CD14-positive monocyte (primary cell): ENCODE data around the gene PPP1R1A. TPM values are rescaled to one million over a fixed set of nuclear protein-coding genes. Genes with fewer than 3 reads are reported as not detected.

Experiments
- DNase-seq, 3 donors: peaks; one replicate each; pipeline ENCODE4 v3.0.0-alpha.2; 2011 to 2022
- H2AFZ ChIP-seq: 2 replicates; pipeline ENCODE4 v1.6.0; 2012; ENCODE audit warnings: mild to moderate bottlenecking, low read depth, low read length, inconsistent platforms; ENCODE audit not compliant: insufficient read depth, poor library complexity, severe bottlenecking
- H3K27ac ChIP-seq, 2 donors: 1 replicate in 1 of 2; 2 replicates in 1 of 2; pipeline ENCODE4 v1.5.1; 2012 to 2013; ENCODE audit warnings: low read length in 2 of 2, control low read depth in 1 of 2, inconsistent platforms in 1 of 2, low read depth in 1 of 2, mild to moderate bottlenecking in 1 of 2
- H3K27me3 ChIP-seq, 2 donors: one replicate each; pipeline versions ENCODE4 v1.6.0 to v1.6.1; 2011 to 2013; ENCODE audit warnings: low read length in 2 of 2; ENCODE audit not compliant: control insufficient read depth in 2 of 2, insufficient read depth in 2 of 2
- H3K36me3 ChIP-seq, 2 donors: replicated peaks in 1 of 2; 1 replicate in 1 of 2; 2 replicates in 1 of 2; pipeline versions ENCODE4 v1.5.1 to v1.6.1; 2012 to 2013; ENCODE audit warnings: low read length in 2 of 2, control low read depth in 1 of 2, inconsistent platforms in 1 of 2, mild to moderate bottlenecking in 1 of 2; ENCODE audit not compliant: insufficient read depth in 2 of 2, control insufficient read depth in 1 of 2
- H3K4me1 ChIP-seq, 2 donors: 1 replicate in 1 of 2; 2 replicates in 1 of 2; pipeline versions ENCODE4 v1.5.1 to v1.6.1; 2012 to 2013; ENCODE audit warnings: low read length in 2 of 2, control low read depth in 1 of 2, inconsistent platforms in 1 of 2, mild to moderate bottlenecking in 1 of 2, moderate library complexity in 1 of 2; ENCODE audit not compliant: insufficient read depth in 2 of 2, control insufficient read depth in 1 of 2
- H3K4me2 ChIP-seq: replicated peaks from 2 replicates; pipeline ENCODE3; 2012; ENCODE audit warnings: low read length, moderate library complexity, mild to moderate bottlenecking; ENCODE audit not compliant: poor library complexity, severe bottlenecking; ENCODE audit errors: extremely low read depth
- H3K4me3 ChIP-seq, 3 experiments: fragments of 200-600 bp in 1 of 3; sonication (generic) in 1 of 3; replicated peaks in 1 of 3; 1 replicate in 2 of 3; 2 replicates in 1 of 3; pipeline ENCODE4 v1.5.1; 2011 to 2013; ENCODE audit warnings: low read length in 3 of 3, mild to moderate bottlenecking in 3 of 3, control low read depth in 2 of 3, low read depth in 2 of 3, inconsistent platforms in 1 of 3, moderate library complexity in 1 of 3
- H3K79me2 ChIP-seq: 2 replicates; pipeline ENCODE4 v1.6.0; 2012; ENCODE audit warnings: mild to moderate bottlenecking, control low read depth, inconsistent platforms, low read length, moderate library complexity; ENCODE audit not compliant: insufficient read depth
- H3K9ac ChIP-seq: 2 replicates; pipeline ENCODE4 v1.6.0; 2017; ENCODE audit warnings: low read length, mild to moderate bottlenecking; ENCODE audit not compliant: insufficient read depth, poor library complexity, severe bottlenecking
- H3K9me3 ChIP-seq, 2 donors: replicated peaks in 1 of 2; 1 replicate in 1 of 2; 2 replicates in 1 of 2; pipeline versions ENCODE4 v1.5.1 to v1.6.1; 2012 to 2013; ENCODE audit warnings: low read length in 2 of 2, control low read depth in 1 of 2; ENCODE audit not compliant: control insufficient read depth in 1 of 2, insufficient read depth in 1 of 2
- H4K20me1 ChIP-seq: 2 replicates; pipeline ENCODE4 v1.6.0; 2012; ENCODE audit warnings: mild to moderate bottlenecking, low read length, control low read depth, moderate library complexity; ENCODE audit not compliant: insufficient read depth
- H3K27ac Mint-ChIP-seq, 7 donors: one replicate each; pipeline ENCODE4 v1.8.0; 2020; ENCODE audit warnings: mild to moderate bottlenecking in 7 of 7, mixed read lengths in 7 of 7, moderate library complexity in 6 of 7, inconsistent platforms in 2 of 7
- H3K27me3 Mint-ChIP-seq, 3 donors: one replicate each; pipeline ENCODE4 v1.8.0; 2021 to 2022; ENCODE audit warnings: low read depth in 3 of 3, mild to moderate bottlenecking in 3 of 3, mixed read lengths in 3 of 3, moderate library complexity in 3 of 3, inconsistent platforms in 1 of 3
- H3K36me3 Mint-ChIP-seq, 2 donors: one replicate each; pipeline ENCODE4 v1.8.0; 2020; ENCODE audit warnings: mixed read lengths in 2 of 2, inconsistent platforms in 1 of 2, mild to moderate bottlenecking in 1 of 2
- H3K4me1 Mint-ChIP-seq: one replicate; pipeline ENCODE4 v1.8.0; 2020; ENCODE audit warnings: mild to moderate bottlenecking, mixed read lengths
- H3K4me3 Mint-ChIP-seq, 2 donors: one replicate each; pipeline ENCODE4 v1.8.0; 2020; ENCODE audit warnings: mild to moderate bottlenecking in 2 of 2, mixed read lengths in 2 of 2, moderate library complexity in 1 of 2
- H3K9me3 Mint-ChIP-seq, 7 donors: one replicate each; pipeline ENCODE4 v1.8.0; 2020 to 2022; ENCODE audit warnings: mixed read lengths in 7 of 7, mild to moderate bottlenecking in 6 of 7, moderate library complexity in 6 of 7, inconsistent platforms in 2 of 7
- CTCF ChIP-seq: fragments of 200-600 bp; IDR thresholded peaks from one replicate; pipeline ENCODE4 v1.8.0; 2022; ENCODE audit warnings: antibody characterized with exemption, mild to moderate bottlenecking
- WGBS: methylation state at CpG from one replicate; pipeline ENCODE4 v1.1.5; 2013; ENCODE audit warnings: missing lambda C conversion rate; ENCODE audit not compliant: insufficient coverage; 5-methylcytosine and 5-hydroxymethylcytosine counted together
- intact Hi-C, 2 donors: fragments of 100-400 bp; cut with micrococcal nuclease; formaldehyde crosslinking; loops; one replicate each; pipeline versions ENCODE4 v1.15.0 to v1.15.1; 2023
- polyA plus RNA-seq, 3 donors: library from polyadenylated mRNA; depleted of rRNA in 1 of 3; unstranded in 2 of 3; stranded (reverse) in 1 of 3; fragments of 300-500 nt in 2 of 3; fragments of >200 nt in 1 of 3; fragmentation: Illumina TruSeq in 2 of 3; gene quantifications; 1 replicate in 2 of 3; 2 replicates in 1 of 3; pipeline ENCODE4 v1.2.3, GENCODE V29; 2012 to 2021

PPP1R1A gene
- polyA plus RNA-seq, 3 donors: not detected

- Histone ChIP-seq H2AFZ (no peak overlapping the region), H3K4me2 (no peak overlapping the region), H4K20me1 (peaks cover 100% of the 10 kb centered on the region), H3K36me3 (peaks cover 100% of the 10 kb centered on the region in 2 donors), H3K9me3 (no peaks in the 10 kb centered on the region), H3K79me2 (no peaks in the 10 kb centered on the region), H3K4me3 (no peak overlapping the region), H3K27me3 (no peaks in the 10 kb centered on the region), H3K27ac (no peak overlapping the region), H3K4me1 (no peaks in the 10 kb centered on the region), H3K9ac (no peak overlapping the region)
- peaks cover 98 to 100% of the 10 kb centered on the region in 2 donors for H3K36me3 Mint-ChIP-seq
- no peak overlapping the region for H3K4me3 Mint-ChIP-seq
- H3K9me3 Mint-ChIP-seq: no peaks in the 10 kb centered on the region
- intact Hi-C loops: no loop called here
- H3K27ac Mint-ChIP-seq: peak overlapping the region in 1 of 7 donors; percentile 46
- H3K27me3 Mint-ChIP-seq: peaks cover 0 to 1% (median 0%) of the 10 kb centered on the region in 3 donors
- H3K4me1 Mint-ChIP-seq: peaks cover 3% of the 10 kb centered on the region
- 89% methylated on average over 1 of the region's 3 CpGs for WGBS
- DNase-seq: no peak
- TF ChIP-seq CTCF: no peak
These were observed 50.2 kb downstream of the PPP1R1A start for GRCh38 chr12:54538136-54538700.

- Histone ChIP-seq H3K9ac (no peak overlapping the region), H3K79me2 (no peaks in the 10 kb centered on the region), H3K27me3 (no peaks in the 10 kb centered on the region), H3K4me2 (no peak overlapping the region), H3K4me1 (no peaks in the 10 kb centered on the region), H4K20me1 (peaks cover 100% of the 10 kb centered on the region), H2AFZ (no peak overlapping the region), H3K9me3 (no peaks in the 10 kb centered on the region), H3K4me3 (no peak overlapping the region), H3K36me3 (peaks cover 100% of the 10 kb centered on the region in 2 donors), H3K27ac (no peak overlapping the region)
- intact Hi-C loops: no loop called here
- Mint-ChIP-seq H3K36me3 (peaks cover 98 to 100% of the 10 kb centered on the region in 2 donors), H3K27ac (peak overlapping the region in 1 of 7 donors; percentile 6), H3K4me1 (peaks cover 3% of the 10 kb centered on the region), H3K9me3 (no peaks in the 10 kb centered on the region), H3K4me3 (no peak overlapping the region), H3K27me3 (peaks cover 0 to 1% (median 0%) of the 10 kb centered on the region in 3 donors)
- TF ChIP-seq CTCF: no peak
- DNase-seq: no peak
These were observed 53.0 kb downstream of the PPP1R1A start for GRCh38 chr12:54535474-54535873.
